ENCODE results near the gene EDA. TPM values are rescaled to one million over a fixed set of nuclear protein-coding genes. Genes with fewer than 3 reads are reported as not detected.

The EDA gene
- total and polyA plus RNA-seq, 2 of the 13 experiments (the other 11 are each of a cell fraction or from before 2014, with no cell fraction given): 8.8 to 11.2 TPM

DNA sequence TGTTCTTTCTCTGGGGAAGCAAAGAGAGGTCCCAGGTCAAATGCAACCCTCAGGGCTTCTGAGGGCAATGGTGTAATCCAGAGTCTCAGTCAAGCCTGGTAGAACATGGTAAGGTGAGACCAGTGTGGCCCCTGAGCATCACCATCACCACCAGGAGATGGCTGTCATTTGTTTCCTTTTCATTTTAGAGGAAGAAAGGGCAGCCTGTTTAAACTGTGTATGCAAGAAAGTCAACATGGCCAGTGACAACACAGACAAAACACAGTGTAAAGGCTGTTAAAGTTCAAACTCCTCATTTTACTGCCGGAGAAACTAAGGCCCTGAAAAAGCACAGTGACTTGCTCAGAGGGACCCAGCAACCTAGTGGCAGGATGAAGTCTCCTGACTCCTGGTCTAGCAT, 2.0 kb upstream of the EDA start (continued):
- TF ChIP-seq, protein P1, sequence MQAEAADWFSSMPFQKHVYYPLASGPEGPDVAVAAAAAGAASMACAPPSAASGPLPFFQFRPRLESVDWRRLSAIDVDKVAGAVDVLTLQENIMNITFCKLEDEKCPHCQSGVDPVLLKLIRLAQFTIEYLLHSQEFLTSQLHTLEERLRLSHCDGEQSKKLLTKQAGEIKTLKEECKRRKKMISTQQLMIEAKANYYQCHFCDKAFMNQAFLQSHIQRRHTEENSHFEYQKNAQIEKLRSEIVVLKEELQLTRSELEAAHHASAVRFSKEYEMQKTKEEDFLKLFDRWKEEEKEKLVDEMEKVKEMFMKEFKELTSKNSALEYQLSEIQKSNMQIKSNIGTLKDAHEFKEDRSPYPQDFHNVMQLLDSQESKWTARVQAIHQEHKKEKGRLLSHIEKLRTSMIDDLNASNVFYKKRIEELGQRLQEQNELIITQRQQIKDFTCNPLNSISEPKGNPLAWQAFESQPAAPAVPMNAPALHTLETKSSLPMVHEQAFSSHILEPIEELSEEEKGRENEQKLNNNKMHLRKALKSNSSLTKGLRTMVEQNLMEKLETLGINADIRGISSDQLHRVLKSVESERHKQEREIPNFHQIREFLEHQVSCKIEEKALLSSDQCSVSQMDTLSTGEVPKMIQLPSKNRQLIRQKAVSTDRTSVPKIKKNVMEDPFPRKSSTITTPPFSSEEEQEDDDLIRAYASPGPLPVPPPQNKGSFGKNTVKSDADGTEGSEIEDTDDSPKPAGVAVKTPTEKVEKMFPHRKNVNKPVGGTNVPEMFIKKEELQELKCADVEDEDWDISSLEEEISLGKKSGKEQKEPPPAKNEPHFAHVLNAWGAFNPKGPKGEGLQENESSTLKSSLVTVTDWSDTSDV (CRISPR knock-in tag; IDR thresholded peaks at IDR 0.05): no peak
- TF ChIP-seq HNRNPL (IDR thresholded peaks at IDR 0.05; ENCODE audit: low read depth, low read length) (no peak), KAT8 (CRISPR knock-in tag; IDR thresholded peaks at IDR 0.05) (0 out of 2 replicates have a peak, but pooled peaks have one; percentile 15), ZBTB1 (CRISPR knock-in tag; IDR thresholded peaks at IDR 0.05; ENCODE audit: borderline replicate concordance) (no peak), POGZ (CRISPR knock-in tag; IDR thresholded peaks at IDR 0.05) (no peak), ZNF232 (CRISPR knock-in tag; IDR thresholded peaks at IDR 0.05; ENCODE audit: borderline replicate concordance) (no peak), YY1 (IDR thresholded peaks at IDR 0.05; ENCODE audit: insufficient read depth, insufficient replicate concordance, low read depth, low read length) (no peak), EHMT2 (IDR thresholded peaks at IDR 0.05; ENCODE audit: borderline replicate concordance, low read depth, low read length) (no peak; the same call in 1 of the 2 replicates), NR2F6 (IDR thresholded peaks at IDR 0.05) (no peak), NR2F6 (CRISPR knock-in tag; IDR thresholded peaks at IDR 0.05) (0 out of 2 replicates have a peak, but pooled peaks have one; percentile 12), HDAC1 (CRISPR knock-in tag; IDR thresholded peaks at IDR 0.05) (peak; percentile 36; the same call in 1 of the 2 replicates), NPAS2 (CRISPR knock-in tag; IDR thresholded peaks at IDR 0.05; ENCODE audit: borderline replicate concordance) (no peak), ZNF230 (CRISPR knock-in tag; IDR thresholded peaks at IDR 0.05) (no peak), BRCA1 (CRISPR knock-in tag; IDR thresholded peaks at IDR 0.05) (no peak), HDAC6 (IDR thresholded peaks at IDR 0.05; ENCODE audit: low read depth, low read length) (no peak)
- TF ChIP-seq, protein P2, sequence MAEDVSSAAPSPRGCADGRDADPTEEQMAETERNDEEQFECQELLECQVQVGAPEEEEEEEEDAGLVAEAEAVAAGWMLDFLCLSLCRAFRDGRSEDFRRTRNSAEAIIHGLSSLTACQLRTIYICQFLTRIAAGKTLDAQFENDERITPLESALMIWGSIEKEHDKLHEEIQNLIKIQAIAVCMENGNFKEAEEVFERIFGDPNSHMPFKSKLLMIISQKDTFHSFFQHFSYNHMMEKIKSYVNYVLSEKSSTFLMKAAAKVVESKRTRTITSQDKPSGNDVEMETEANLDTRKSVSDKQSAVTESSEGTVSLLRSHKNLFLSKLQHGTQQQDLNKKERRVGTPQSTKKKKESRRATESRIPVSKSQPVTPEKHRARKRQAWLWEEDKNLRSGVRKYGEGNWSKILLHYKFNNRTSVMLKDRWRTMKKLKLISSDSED (CRISPR knock-in tag; IDR thresholded peaks at IDR 0.05): no peak
- TF ChIP-seq, protein P3, sequence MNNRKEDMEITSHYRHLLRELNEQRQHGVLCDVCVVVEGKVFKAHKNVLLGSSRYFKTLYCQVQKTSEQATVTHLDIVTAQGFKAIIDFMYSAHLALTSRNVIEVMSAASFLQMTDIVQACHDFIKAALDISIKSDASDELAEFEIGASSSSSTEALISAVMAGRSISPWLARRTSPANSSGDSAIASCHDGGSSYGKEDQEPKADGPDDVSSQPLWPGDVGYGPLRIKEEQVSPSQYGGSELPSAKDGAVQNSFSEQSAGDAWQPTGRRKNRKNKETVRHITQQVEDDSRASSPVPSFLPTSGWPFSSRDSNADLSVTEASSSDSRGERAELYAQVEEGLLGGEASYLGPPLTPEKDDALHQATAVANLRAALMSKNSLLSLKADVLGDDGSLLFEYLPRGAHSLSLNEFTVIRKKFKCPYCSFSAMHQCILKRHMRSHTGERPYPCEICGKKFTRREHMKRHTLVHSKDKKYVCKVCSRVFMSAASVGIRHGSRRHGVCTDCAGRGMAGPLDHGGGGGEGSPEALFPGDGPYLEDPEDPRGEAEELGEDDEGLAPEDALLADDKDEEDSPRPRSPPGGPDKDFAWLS (CRISPR knock-in tag; IDR thresholded peaks at IDR 0.05; ENCODE audit: borderline replicate concordance): no peak
- TF ChIP-seq, protein P4, sequence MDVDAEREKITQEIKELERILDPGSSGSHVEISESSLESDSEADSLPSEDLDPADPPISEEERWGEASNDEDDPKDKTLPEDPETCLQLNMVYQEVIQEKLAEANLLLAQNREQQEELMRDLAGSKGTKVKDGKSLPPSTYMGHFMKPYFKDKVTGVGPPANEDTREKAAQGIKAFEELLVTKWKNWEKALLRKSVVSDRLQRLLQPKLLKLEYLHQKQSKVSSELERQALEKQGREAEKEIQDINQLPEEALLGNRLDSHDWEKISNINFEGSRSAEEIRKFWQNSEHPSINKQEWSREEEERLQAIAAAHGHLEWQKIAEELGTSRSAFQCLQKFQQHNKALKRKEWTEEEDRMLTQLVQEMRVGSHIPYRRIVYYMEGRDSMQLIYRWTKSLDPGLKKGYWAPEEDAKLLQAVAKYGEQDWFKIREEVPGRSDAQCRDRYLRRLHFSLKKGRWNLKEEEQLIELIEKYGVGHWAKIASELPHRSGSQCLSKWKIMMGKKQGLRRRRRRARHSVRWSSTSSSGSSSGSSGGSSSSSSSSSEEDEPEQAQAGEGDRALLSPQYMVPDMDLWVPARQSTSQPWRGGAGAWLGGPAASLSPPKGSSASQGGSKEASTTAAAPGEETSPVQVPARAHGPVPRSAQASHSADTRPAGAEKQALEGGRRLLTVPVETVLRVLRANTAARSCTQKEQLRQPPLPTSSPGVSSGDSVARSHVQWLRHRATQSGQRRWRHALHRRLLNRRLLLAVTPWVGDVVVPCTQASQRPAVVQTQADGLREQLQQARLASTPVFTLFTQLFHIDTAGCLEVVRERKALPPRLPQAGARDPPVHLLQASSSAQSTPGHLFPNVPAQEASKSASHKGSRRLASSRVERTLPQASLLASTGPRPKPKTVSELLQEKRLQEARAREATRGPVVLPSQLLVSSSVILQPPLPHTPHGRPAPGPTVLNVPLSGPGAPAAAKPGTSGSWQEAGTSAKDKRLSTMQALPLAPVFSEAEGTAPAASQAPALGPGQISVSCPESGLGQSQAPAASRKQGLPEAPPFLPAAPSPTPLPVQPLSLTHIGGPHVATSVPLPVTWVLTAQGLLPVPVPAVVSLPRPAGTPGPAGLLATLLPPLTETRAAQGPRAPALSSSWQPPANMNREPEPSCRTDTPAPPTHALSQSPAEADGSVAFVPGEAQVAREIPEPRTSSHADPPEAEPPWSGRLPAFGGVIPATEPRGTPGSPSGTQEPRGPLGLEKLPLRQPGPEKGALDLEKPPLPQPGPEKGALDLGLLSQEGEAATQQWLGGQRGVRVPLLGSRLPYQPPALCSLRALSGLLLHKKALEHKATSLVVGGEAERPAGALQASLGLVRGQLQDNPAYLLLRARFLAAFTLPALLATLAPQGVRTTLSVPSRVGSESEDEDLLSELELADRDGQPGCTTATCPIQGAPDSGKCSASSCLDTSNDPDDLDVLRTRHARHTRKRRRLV (CRISPR knock-in tag; IDR thresholded peaks at IDR 0.05): no peak
- TF ChIP-seq, protein P5, sequence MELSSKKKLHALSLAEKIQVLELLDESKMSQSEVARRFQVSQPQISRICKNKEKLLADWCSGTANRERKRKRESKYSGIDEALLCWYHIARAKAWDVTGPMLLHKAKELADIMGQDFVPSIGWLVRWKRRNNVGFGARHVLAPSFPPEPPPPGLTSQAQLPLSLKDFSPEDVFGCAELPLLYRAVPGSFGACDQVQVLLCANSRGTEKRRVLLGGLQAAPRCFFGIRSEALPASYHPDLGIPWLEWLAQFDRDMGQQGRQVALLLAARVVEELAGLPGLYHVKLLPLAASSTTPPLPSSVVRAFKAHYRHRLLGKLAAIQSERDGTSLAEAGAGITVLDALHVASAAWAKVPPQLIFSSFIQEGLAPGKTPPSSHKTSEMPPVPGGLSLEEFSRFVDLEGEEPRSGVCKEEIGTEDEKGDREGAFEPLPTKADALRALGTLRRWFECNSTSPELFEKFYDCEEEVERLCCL (CRISPR knock-in tag; IDR thresholded peaks at IDR 0.05; ENCODE audit: borderline replicate concordance): no peak
